ENCODE measurements around the gene PLPP1. TPM values are rescaled to one million over a fixed set of nuclear protein-coding genes. Genes with fewer than 3 reads are reported as not detected.

Gene PLPP1
- total RNA-seq, 2 donors from 2014 or later: 274 to 337 TPM

GRCh38 chr5:55469839-55470238 lies 64.9 kb downstream of the PLPP1 start:
- DNase-seq (ENCODE audit: low spot score): no peak
- intact Hi-C loops (cut with DNase I): loop anchor here in 1 of 2 donors (5.0 kb wide), 1 partner anchor 62 kb away; the partner anchor contains the start of gene PLPP1

GRCh38 chr5:55467862-55468551 lies 66.8 kb downstream of the PLPP1 start:
- DNase-seq (ENCODE audit: low spot score): no peak
- intact Hi-C loops (cut with DNase I): no loop called here

GRCh38 chr5:55463613-55464012 lies 71.2 kb downstream of the PLPP1 start:
- intact Hi-C loops (cut with DNase I): no loop called here
- DNase-seq (ENCODE audit: low spot score): no peak

DNA sequence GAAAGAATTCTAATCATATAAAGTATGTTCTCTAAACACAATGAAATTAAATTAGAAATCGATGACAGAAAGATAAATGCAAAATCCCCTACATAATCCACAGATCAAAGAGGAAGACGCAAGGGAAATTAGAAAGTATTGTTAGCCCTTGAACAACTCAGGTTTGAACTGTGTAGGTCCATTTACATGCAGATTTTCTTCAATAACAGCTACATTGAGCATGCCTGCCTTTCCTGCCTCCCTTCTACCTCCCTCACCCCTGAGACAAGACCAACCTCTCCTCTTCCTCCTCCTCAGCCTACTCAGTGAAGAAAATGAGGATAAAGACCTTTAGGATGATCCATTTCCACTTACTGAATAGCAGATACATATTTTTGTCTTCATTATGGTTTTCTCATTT lies 75.2 kb downstream of the PLPP1 start:
- intact Hi-C loops (cut with DNase I): no loop called here
- no peak for DNase-seq (ENCODE audit: low spot score)

DNA sequence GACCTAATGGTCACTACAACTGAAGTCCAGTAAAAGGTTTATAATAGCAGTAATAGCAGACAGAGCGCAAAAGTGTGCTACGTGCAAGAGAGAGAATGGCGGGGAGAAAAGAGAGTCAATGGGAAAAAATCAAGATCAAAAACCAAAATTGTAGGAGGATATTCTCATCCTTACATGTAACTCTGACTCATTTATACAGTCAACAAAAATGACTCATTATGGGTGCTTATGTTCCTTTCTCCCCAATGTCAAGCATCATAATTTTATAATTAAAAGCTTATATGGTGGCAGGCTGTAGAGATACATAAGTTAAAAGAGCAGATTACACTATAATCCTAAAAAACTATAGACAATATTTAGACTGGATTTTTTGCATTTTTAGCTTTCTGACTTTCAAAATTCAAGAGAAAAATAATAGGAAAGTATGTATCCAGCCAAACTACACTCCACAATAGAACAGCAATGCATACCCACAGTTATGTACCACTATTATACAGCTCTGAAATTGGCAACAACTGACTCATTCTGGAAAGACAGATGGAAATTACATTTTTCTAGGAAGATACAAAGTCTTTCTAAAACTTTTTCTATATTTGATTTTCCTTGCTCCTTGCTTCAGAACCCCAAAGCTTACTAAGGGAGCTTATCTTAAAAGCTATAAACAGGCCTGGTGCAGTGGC lies 78.4 kb downstream of the PLPP1 start:
- intact Hi-C loops (cut with DNase I): no loop called here
- DNase-seq (ENCODE audit: low spot score): no peak

- no peak for DNase-seq (ENCODE audit: low spot score)
- intact Hi-C loops (cut with DNase I): no loop called here
Observed at GRCh38 chr5:55454282-55454681, 80.5 kb downstream of the PLPP1 start.

- intact Hi-C loops (cut with DNase I): no loop called here
- DNase-seq (ENCODE audit: low spot score): no peak
Observed at GRCh38 chr5:55453211-55453610, 81.6 kb downstream of the PLPP1 start.

DNA sequence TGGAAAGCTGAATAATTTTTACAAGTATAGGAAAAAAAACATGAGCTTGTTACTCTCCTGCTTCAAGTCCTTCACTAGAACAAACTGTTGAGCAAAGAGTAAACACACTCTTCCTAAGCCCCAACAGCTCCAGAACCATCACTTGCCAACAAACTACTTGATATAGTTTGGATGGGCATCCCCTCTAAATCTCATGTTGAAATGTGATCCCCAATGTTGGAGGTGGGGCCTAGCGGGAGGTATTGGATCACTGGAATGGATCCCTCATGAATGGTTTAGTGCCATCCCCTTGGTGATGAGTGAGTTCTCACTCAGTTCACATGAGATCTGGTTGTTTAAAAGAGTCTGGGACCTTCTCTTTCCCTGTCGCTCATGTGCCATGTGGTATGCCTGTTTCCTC lies 82.8 kb downstream of the PLPP1 start:
- intact Hi-C loops (cut with DNase I): no loop called here
- DNase-seq (ENCODE audit: low spot score): no peak

DNA sequence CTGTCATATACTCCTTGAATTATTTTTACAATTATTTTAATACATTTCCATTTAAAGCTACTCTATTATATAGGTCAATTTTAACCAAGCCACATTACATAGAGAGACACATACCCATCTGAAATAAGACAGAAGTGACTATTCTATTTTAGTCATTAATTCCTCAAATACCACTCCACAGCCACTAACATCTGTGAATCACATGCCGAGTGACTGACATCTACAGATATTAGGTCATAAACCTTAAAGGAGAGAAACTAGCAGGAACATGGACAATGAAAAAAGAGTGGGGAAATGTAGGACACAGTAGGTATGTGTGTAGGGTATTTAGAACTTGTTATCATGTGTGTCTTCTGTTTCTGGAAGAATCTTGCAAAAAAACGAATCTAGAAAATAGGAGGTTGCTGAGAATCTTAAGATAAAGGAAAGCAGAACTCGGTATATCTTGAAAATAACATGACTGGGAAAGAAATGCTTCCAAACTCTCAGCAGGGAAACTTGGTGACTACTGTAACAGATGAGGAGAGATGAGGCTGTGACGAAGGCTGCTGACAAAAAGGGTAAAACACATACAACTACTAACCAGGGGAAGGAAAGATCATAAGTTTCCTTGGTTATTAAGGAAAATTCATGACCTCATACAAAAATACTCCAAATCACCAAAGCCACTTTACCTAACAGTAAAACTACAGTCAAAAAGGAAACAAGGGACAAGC lies 84.6 kb downstream of the PLPP1 start:
- DNase-seq (ENCODE audit: low spot score): no peak
- intact Hi-C loops (cut with DNase I): no loop called here

GRCh38 chr5:55446640-55447351 lies 88.0 kb downstream of the PLPP1 start:
- no peak for DNase-seq (ENCODE audit: low spot score)
- intact Hi-C loops (cut with DNase I): no loop called here

- no peak for DNase-seq (ENCODE audit: low spot score)
- intact Hi-C loops (cut with DNase I): no loop called here
Observed at GRCh38 chr5:55445791-55446190, 89.0 kb downstream of the PLPP1 start.

- no peak for DNase-seq (ENCODE audit: low spot score)
- intact Hi-C loops (cut with DNase I): no loop called here
Observed at GRCh38 chr5:55441954-55442353, 92.8 kb downstream of the PLPP1 start.

GRCh38 chr5:55441107-55441771 lies 93.5 kb downstream of the PLPP1 start:
- intact Hi-C loops (cut with DNase I): no loop called here

DNA sequence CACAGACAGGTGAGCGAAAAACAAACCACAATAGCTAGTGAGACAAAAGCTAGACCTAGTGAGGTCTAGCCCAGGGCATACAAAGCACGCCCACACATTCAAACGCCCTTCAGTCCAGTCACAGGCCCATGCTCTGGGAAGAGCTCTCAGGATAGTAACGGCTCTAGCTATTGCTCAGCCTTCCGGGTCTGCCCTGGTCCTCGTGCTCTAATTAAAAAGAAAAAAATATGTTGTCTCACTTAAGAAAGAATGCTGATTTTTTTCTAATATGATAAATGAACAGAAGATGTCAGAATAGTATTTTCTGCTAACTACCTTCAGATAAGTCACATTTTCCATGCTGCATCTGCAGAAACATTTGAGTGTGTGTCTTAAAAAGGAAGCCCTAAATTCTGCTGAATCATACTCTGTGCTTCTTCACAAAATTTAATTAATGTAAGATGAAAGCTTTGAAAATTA lies 94.5 kb downstream of the PLPP1 start:
- intact Hi-C loops (cut with DNase I): no loop called here
- DNase-seq (ENCODE audit: low spot score): no peak

More at GRCh38 chr5:55441107-55441771, 93.5 kb downstream of the PLPP1 start:
- DNase-seq (ENCODE audit: low spot score): no peak

- DNase-seq (ENCODE audit: low spot score): no peak
- intact Hi-C loops (cut with DNase I): loop anchor here in 1 of 2 donors (10.0 kb wide), 1 partner anchor 736 kb away; no protein-coding TSS in a partner anchor
Observed at GRCh38 chr5:55438998-55439397, 95.8 kb downstream of the PLPP1 start.

- intact Hi-C loops (cut with DNase I): loop anchor here in 1 of 2 donors (10.0 kb wide), 1 partner anchor 737 kb away; no protein-coding TSS in a partner anchor
- DNase-seq (ENCODE audit: low spot score): no peak
Observed at GRCh38 chr5:55437859-55438206, 96.9 kb downstream of the PLPP1 start.

DNA sequence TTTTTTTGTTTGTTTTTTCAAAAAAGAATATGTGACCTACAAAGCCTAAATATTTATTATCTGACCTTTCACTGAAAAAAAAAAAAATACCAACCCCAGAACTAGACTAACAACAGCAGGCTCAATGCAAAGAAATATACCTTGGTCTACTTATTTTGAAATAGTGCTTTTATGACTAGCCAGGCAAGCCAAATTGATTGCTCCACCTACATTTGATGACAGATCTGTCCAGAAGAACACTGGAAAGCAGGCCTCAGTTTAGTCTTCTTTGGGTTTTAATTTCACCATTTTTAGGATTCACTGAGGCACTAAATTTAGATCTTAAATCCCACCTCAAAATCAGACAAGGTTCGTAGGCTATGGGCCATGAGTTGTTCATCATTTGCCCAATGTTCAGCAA lies 97.3 kb downstream of the PLPP1 start:
- intact Hi-C loops (cut with DNase I): loop anchor here in 1 of 2 donors (10.0 kb wide), 1 partner anchor 737 kb away; no protein-coding TSS in a partner anchor
- no peak for DNase-seq (ENCODE audit: low spot score)

- intact Hi-C loops (cut with DNase I): loop anchor here in 1 of 2 donors (10.0 kb wide), 1 partner anchor 742 kb away; no protein-coding TSS in a partner anchor
- DNase-seq (ENCODE audit: low spot score): no peak
Observed at GRCh38 chr5:55432549-55432948, 102.2 kb downstream of the PLPP1 start.

All from posterior vena cava (tissue), 2 donors.